Pulmonary artery endothelial cell (primary cell): ENCODE results near the gene ZMIZ1. TPM values are rescaled to one million over a fixed set of nuclear protein-coding genes. Genes with fewer than 3 reads are reported as not detected.

Experiments
- DNase-seq: peaks from one replicate; pipeline ENCODE4 v3.0.0-alpha.2; 2011; ENCODE audit warnings: low read depth, low spot score
- total RNA-seq: library from RNA; depleted of rRNA; stranded (reverse); fragments of >200 nt; gene quantifications from 2 replicates; pipeline ENCODE4 v1.2.3, GENCODE V29; 2014

The ZMIZ1 gene
- total RNA-seq, 1 donor from 2014 or later, result 9.3 TPM

DNA sequence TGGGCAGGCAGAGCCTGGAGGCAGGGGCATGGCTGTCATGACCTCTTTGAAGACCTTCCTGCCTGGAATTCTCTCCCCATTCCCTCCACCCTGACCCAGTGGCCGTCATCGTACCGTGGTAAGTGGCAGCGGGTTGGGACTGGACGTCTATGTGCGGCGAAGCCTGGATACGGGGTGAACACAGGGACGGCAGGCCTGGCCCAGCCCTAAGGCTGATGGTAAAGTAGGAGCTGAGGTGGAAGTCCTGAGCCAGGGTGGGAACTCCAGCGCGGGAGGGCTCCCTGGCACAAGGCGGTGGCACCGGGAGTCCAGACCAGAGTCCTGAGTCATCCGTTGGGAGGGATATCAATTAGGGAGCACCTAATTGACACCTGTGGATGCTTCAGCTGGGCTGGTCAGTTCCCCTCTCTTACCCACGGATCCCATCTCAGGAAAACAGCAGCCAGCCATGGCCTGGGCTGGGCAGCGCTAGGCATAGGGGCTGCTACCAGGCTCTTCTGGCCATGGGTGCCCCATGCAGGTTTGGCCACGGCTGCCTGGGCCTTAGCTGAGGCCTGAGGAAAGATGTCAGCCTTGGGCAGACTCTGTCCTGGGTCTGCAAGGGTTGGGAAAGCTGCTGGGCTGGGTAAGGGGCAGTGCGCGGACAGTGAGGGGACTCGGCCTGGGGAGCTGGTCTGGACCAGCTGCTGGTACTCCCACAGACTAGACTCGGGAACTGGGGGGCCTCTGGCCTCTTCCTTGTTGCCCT, 281.8 kb downstream of the ZMIZ1 start:
- no peak for DNase-seq

DNA sequence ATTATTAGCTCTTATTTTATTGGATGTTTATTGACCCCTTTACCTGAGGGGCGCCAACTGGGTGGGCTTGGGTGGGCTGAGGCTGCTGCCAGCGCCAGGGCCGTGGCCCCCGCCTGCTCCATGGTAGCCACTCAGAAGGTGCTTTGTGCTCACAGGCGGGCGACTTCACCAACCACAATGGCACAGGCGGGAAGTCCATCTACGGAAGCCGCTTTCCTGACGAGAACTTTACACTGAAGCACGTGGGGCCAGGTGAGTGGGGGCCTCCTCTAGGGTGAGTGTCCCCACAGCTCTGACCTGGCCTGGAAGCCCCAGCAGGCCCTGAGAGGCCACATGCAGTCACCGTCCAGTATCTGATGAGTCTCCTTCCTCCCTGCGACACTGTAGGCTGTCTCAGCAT, 282.6 kb downstream of the ZMIZ1 start:
- no peak for DNase-seq

DNA sequence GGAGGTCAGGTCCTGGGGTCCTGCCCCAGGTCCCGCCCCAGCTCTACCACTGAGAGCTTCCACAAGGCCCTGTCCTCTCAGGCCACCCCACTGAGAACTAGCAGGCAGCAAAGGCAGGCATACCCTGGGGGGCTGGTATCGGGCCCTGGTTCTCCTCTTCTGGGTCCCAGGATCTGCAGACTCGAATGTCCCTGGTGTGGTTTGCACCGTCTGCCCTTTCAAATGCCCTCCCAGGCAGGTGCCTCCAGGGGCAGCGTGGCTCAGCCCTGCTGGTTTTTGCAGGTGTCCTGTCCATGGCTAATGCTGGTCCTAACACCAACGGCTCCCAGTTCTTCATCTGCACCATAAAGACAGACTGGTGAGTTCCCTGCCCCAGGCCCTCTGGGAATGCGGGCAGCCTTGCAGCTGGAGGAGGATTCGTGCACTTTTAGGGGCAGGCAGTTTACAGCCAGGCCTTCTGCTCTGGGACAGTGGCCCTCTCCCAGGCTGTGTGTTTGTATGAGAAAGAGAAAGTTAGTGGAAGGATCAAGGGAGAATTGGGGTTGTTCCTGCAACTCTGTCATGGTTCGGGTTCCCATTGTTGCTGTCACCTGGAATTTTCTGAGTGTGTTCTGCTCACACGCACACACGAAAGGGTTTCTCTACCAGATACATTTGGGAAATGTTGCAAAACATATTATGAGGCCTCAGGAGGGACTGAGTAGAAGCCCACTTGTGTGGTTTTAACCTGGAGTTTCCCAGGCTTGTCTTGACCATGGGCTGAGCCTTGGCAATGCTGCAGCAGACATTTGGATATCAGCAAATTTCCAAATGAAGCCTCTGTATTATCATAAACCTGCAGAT, 283.5 kb downstream of the ZMIZ1 start:
- no peak for DNase-seq

GRCh38 chr10:79353000-79353406, 284.2 kb downstream of the ZMIZ1 start:
- no peak for DNase-seq

DNA sequence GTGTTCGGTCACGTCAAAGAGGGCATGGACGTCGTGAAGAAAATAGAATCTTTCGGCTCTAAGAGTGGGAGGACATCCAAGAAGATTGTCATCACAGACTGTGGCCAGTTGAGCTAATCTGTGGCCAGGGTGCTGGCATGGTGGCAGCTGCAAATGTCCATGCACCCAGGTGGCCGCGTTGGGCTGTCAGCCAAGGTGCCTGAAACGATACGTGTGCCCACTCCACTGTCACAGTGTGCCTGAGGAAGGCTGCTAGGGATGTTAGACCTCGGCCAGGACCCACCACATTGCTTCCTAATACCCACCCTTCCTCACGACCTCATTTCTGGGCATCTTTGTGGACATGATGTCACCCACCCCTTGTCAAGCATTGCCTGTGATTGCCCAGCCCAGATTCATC, 285.0 kb downstream of the ZMIZ1 start:
- DNase-seq, result no peak

DNA sequence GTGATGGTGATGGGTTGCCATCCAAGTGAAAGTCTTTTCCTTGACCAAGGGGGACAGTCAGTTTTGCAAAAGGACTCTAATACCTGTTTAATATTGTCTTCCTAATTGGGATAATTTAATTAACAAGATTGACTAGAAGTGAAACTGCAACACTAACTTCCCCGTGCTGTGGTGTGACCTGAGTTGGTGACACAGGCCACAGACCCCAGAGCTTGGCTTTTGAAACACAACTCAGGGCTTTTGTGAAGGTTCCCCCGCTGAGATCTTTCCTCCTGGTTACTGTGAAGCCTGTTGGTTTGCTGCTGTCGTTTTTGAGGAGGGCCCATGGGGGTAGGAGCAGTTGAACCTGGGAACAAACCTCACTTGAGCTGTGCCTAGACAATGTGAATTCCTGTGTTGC, 285.4 kb downstream of the ZMIZ1 start:
- DNase-seq, result no peak

- DNase-seq, result no peak
Measured at GRCh38 chr10:79354615-79355014, 285.8 kb downstream of the ZMIZ1 start.

- no peak for DNase-seq
Measured at GRCh38 chr10:79355420-79356017, 286.8 kb downstream of the ZMIZ1 start.

DNA sequence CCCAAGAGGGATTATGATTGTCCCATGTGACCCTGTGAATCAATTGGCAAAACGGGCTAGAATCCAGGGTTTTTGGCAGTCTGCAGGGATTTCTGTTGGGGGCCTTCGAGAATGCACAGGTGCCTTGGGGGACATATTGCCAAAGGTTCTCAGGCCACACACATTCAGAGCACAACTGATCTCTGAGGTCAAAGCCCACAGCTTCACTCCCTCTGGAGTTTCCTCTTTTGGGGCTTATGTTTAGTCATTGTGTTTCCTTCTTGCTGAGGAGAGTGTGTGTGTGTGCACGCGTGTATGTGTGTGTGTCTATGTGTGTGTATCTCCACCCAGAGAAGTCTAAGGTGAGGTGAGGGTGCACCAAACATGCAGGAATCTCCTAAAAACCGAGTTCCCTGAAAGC, 287.3 kb downstream of the ZMIZ1 start:
- no peak for DNase-seq

GRCh38 chr10:79357180-79357579, 288.4 kb downstream of the ZMIZ1 start:
- no peak for DNase-seq

- DNase-seq, result no peak
Measured at GRCh38 chr10:79358811-79359210, 290.0 kb downstream of the ZMIZ1 start.

GRCh38 chr10:79359816-79360498, 291.2 kb downstream of the ZMIZ1 start:
- DNase-seq, result no peak

DNA sequence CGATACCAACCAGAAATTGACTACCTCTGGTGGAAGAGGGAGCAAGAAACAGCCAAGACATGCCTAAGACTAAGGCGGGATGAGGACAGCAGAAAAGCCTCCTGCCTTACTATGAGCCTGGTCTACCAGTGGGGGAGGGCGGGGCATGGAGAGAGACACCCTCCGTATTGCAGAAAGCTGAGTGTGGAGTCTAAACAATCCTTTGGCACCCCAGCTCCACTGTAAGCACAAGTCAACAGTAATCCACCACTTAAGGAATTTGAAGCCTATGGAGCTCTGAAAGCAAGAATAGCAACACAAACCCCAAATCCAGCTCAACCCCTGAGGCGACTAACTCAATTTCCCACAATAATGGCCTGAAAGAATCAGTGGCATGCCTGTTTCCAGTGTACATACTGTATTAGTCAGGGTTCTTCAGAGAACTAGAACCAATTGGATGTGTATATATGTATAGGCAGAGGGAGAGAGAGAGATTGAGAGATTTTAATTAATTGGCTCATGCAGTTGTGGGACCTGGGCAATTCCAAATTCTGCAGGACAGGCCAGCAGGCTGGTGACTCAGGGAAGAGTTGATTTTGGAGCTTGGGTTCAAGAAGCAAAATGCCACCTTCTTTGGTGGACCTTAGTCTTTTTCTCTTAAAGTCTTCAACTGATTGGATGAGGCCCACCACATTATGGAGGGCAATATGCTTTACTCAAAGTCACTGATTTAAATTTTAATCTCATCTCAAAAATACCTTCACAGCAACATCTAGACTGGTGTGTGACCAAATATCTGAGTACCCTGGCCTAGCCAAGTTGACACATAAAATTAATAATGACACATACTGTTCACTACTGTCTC, 292.0 kb downstream of the ZMIZ1 start:
- no peak for DNase-seq

- no peak for DNase-seq
Measured at GRCh38 chr10:79361726-79362397, 293.1 kb downstream of the ZMIZ1 start.
